DOHH2 (cell line): Measurements from ENCODE around the gene AATF.

Experiments used
- H3F3A ChIP-seq: fragments of 200-600 bp; sonication (generic), shearing (Covaris generic); 2 replicates; pipeline ENCODE4 v1.6.0; 2016; ENCODE audit warnings: antibody characterized with exemption, mild to moderate bottlenecking; ENCODE audit not compliant: control insufficient read depth, insufficient read depth
- H3K27ac ChIP-seq: fragments of 200-600 bp; sonication (generic); 2 replicates; pipeline ENCODE4 v1.5.1; 2014; ENCODE audit warnings: low read depth, mild to moderate bottlenecking, low read length, moderate library complexity
- H3K27me3 ChIP-seq: fragments of 200-600 bp; sonication (generic); 2 replicates; pipeline ENCODE4 v1.6.1; 2014; ENCODE audit warnings: mild to moderate bottlenecking, low read length, mixed read lengths; ENCODE audit not compliant: control insufficient read depth
- H3K36me3 ChIP-seq: fragments of 200-600 bp; sonication (generic); 2 replicates; pipeline ENCODE4 v1.6.1; 2014; ENCODE audit warnings: mild to moderate bottlenecking, low read length, moderate library complexity, mixed read lengths; ENCODE audit not compliant: control insufficient read depth
- H3K4me1 ChIP-seq: fragments of 200-600 bp; sonication (generic); 2 replicates; pipeline ENCODE4 v1.6.1; 2014; ENCODE audit warnings: mild to moderate bottlenecking, low read length, mixed read lengths; ENCODE audit not compliant: control insufficient read depth
- H3K4me2 ChIP-seq: fragments of 200-600 bp; sonication (generic); 2 replicates; pipeline ENCODE4 v1.6.0; 2014; ENCODE audit warnings: mild to moderate bottlenecking, low read length, moderate library complexity
- H3K4me3 ChIP-seq: fragments of 200-600 bp; sonication (generic); 2 replicates; pipeline ENCODE4 v1.5.1; 2014; ENCODE audit warnings: mild to moderate bottlenecking, low read length, mixed read lengths
- H3K79me2 ChIP-seq: fragments of 200-600 bp; sonication (generic); 2 replicates; pipeline ENCODE4 v1.6.1; 2014; ENCODE audit warnings: mild to moderate bottlenecking, low read length, mixed read lengths; ENCODE audit not compliant: control insufficient read depth
- H3K9me2 ChIP-seq: fragments of 200-600 bp; sonication (generic); replicated peaks from 2 replicates; pipeline ENCODE4 v1.6.1; 2014; ENCODE audit warnings: mild to moderate bottlenecking, low read length, mixed read lengths; ENCODE audit not compliant: control insufficient read depth
- H3K9me3 ChIP-seq: fragments of 200-600 bp; sonication (generic); 2 replicates; pipeline ENCODE4 v1.6.1; 2014; ENCODE audit warnings: antibody characterized with exemption, low read length, mixed read lengths; ENCODE audit not compliant: control insufficient read depth, insufficient read depth
- H4K20me1 ChIP-seq: fragments of 200-600 bp; sonication (generic); 2 replicates; pipeline ENCODE4 v1.6.0; 2014; ENCODE audit warnings: low read depth, mild to moderate bottlenecking, antibody characterized with exemption, low read length, moderate library complexity; ENCODE audit not compliant: control insufficient read depth, insufficient read depth
- CTCF ChIP-seq: fragments of 200-600 bp; sonication (generic); IDR thresholded peaks from one replicate; pipeline ENCODE4 v1.5.1; 2014; ENCODE audit warnings: antibody characterized with exemption, mild to moderate bottlenecking, low read depth, low read length; ENCODE audit not compliant: poor library complexity, severe bottlenecking
- EZH2phosphoT487 ChIP-seq: fragments of 200-600 bp; sonication (generic); IDR thresholded peaks from 2 replicates; pipeline ENCODE4 v1.6.1; 2017; ENCODE audit warnings: borderline replicate concordance, mild to moderate bottlenecking, antibody characterized with exemption, low read length, moderate library complexity, mixed read lengths

The AATF gene

DNA sequence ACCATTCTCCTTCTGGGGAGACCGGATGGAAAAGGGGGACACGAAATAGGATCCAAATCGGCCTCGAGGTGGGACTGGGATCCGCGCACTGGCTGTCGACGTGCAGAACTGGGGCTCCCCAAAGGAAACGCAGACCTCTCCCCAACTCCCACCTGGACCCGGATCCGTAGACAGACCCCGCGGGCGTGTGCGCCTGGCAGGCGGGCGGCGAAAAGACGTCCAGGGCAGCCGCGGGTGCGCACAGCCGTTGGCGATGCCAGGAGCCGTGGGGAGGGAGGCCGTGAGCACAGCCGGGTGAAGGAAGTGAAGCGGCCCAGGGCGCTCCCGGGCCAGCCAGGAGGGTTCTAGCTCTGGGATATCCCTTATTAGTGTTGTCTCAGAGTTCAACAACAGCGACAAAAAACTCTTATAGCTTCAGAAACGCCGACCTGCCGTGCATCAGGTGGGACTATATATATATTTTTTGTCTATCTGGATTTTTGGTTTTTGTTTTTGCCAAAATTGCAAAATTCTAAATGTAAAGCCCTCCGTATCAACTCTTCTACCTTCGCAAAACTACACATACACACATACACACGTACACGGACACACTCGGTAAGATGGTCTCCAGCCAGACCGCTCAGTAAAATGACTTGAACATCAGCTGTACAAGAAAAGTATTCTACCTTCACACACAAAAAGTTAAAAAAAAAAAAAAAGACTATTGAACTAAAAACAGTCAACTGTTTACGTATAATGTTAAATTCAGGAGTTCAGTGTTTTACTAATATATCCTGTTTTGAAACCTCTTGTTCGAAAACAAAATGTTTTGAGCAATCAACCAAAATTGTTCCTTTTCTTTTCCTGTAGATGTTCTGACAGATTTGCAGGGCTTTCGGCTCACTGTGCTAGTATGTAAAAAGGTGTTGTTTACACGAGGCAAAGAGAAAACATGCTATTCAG lies 5.2 kb upstream of the AATF start:
- H3K4me1 ChIP-seq = peaks cover 14% of the 10 kb centered on the region
- no peaks in the 10 kb centered on the region for H3K79me2 ChIP-seq
- H3K9me2 ChIP-seq = no peaks in the 10 kb centered on the region
- H3K36me3 ChIP-seq = no peaks in the 10 kb centered on the region
- no peaks in the 10 kb centered on the region for H3K9me3 ChIP-seq
- no peak overlapping the region for H3K4me2 ChIP-seq
- no peak overlapping the region for H3K4me3 ChIP-seq
- TF ChIP-seq CTCF (no peak), EZH2phosphoT487 (no peak)
- H3K27ac ChIP-seq = no peak overlapping the region
- 0 out of 2 replicates have a peak, but pooled peaks cover 7% of the 10 kb centered on the region for H3F3A ChIP-seq
- peaks cover 66% of the 10 kb centered on the region for H3K27me3 ChIP-seq
- no peaks in the 10 kb centered on the region for H4K20me1 ChIP-seq

DNA sequence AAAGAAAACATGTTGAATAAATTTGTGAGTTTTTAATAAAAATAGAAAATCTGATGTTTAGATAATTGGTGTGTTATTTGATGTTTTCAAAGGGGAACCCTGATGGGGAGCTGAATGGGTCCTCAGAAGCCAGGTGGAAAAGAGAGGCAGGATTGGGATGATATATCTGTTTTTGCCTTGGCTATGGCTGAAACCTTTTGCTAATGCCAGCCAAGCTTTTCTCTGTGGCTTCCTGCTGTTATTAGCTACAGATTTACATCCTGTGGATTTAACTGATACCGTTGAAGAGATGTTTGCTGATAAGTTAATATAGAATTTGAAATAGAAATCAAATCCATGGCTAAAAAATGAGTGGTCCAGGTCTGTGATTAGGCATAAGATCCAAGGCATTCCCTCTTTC lies 4.2 kb upstream of the AATF start:
- Histone ChIP-seq H3K9me2 (no peaks in the 10 kb centered on the region), H3K9me3 (no peaks in the 10 kb centered on the region), H3K27me3 (peaks cover 56% of the 10 kb centered on the region), H3K79me2 (peaks cover 8% of the 10 kb centered on the region), H3K4me2 (no peak overlapping the region), H3K4me3 (no peak overlapping the region), H3K4me1 (peaks cover 12% of the 10 kb centered on the region), H3K27ac (no peak overlapping the region), H3K36me3 (peaks cover 7% of the 10 kb centered on the region), H4K20me1 (no peaks in the 10 kb centered on the region), H3F3A (0 out of 2 replicates have a peak, but pooled peaks cover 7% of the 10 kb centered on the region)
- TF ChIP-seq EZH2phosphoT487 (0 out of 2 replicates have a peak, but pooled peaks have one; percentile 46), CTCF (no peak)

GRCh38 chr17:36945140-36945539 lies 3.6 kb upstream of the AATF start:
- H3K79me2 ChIP-seq = peaks cover 14% of the 10 kb centered on the region
- H3K9me3 ChIP-seq = no peaks in the 10 kb centered on the region
- no peak for TF ChIP-seq EZH2phosphoT487
- TF ChIP-seq CTCF = no peak
- H3K9me2 ChIP-seq = no peaks in the 10 kb centered on the region
- H4K20me1 ChIP-seq = peaks cover 4% of the 10 kb centered on the region; the same call in 1 of the 2 replicates
- 0 out of 2 replicates have a peak, but pooled peaks cover 7% of the 10 kb centered on the region for H3F3A ChIP-seq
- H3K4me3 ChIP-seq = no peak overlapping the region
- no peak overlapping the region for H3K27ac ChIP-seq
- peaks cover 13% of the 10 kb centered on the region for H3K36me3 ChIP-seq
- H3K27me3 ChIP-seq = peaks cover 52% of the 10 kb centered on the region
- H3K4me1 ChIP-seq = peaks cover 17% of the 10 kb centered on the region
- no peak overlapping the region for H3K4me2 ChIP-seq
